Adrenal gland (tissue), 12 donors: Measurements from ENCODE around the gene RPL13. TPM values are rescaled to one million over a fixed set of nuclear protein-coding genes. Genes with fewer than 3 reads are reported as not detected.

Experiments used
- DNase-seq, 7 donors: peaks; one replicate each; pipeline ENCODE4 v3.0.0-alpha.2; 2019 to 2020
- H3K27ac ChIP-seq, 5 donors: fragments of 200-600 bp; sonication (generic) in 4 of 5; 1 replicate in 3 of 5; 2 replicates in 2 of 5; pipeline versions ENCODE4 v1.5.1 to v1.8.0; 2016 to 2020; ENCODE audit warnings: mild to moderate bottlenecking in 1 of 5
- H3K27me3 ChIP-seq: fragments of 200-600 bp; 2 replicates; pipeline ENCODE4 v1.8.0; 2021
- H3K36me3 ChIP-seq, 2 donors: fragments of 200-600 bp; replicated peaks in 1 of 2; 1 replicate in 1 of 2; 2 replicates in 1 of 2; pipeline versions ENCODE4 v1.5.1 to v1.8.0; 2018 to 2022
- H3K4me1 ChIP-seq, 2 donors: fragments of 200-600 bp; replicated peaks in 1 of 2; 1 replicate in 1 of 2; 2 replicates in 1 of 2; pipeline versions ENCODE4 v1.5.1 to v1.8.0; 2018 to 2021
- H3K4me3 ChIP-seq, 4 donors: fragments of 200-600 bp; sonication (generic) in 3 of 4; one replicate each; pipeline ENCODE4 v1.5.1; 2016 to 2018
- H3K9me3 ChIP-seq, 3 donors: fragments of 200-600 bp; sonication (generic) in 1 of 3; replicated peaks in 1 of 3; 1 replicate in 2 of 3; 2 replicates in 1 of 3; pipeline versions ENCODE4 v1.5.1 to v1.8.0; 2016 to 2021
- CTCF ChIP-seq, 6 experiments: fragments of 450-650 bp in 4 of 6; fragments of 200-600 bp in 2 of 6; sonication (generic) in 1 of 6; IDR thresholded peaks; 1 replicate in 5 of 6; 2 replicates in 1 of 6; pipeline versions ENCODE4 v1.5.1 to v1.8.0; 2016 to 2021; ENCODE audit warnings: antibody characterized with exemption in 6 of 6, mild to moderate bottlenecking in 2 of 6, moderate library complexity in 1 of 6
- POLR2A ChIP-seq, 2 donors: fragments of 450-650 bp; IDR thresholded peaks; one replicate each; pipeline ENCODE4 v1.6.1; 2017; ENCODE audit warnings: antibody characterized with exemption in 2 of 2, mild to moderate bottlenecking in 2 of 2, moderate library complexity in 1 of 2
- WGBS, 4 donors: extraction: QIAGEN DNeasy Blood & Tissue Kit in 2 of 4; methylation state at CpG; one replicate each; pipeline versions ENCODE4 v1.1.5 to v1.1.7; 2013 to 2017; 5-methylcytosine and 5-hydroxymethylcytosine counted together
- intact Hi-C, 2 donors: fragments of 100-400 bp; cut with DNase I; formaldehyde crosslinking; loops; one replicate each; pipeline versions ENCODE4 v1.14.1 to v1.15.0; 2022 to 2023
- polyA plus RNA-seq, 3 donors: library from polyadenylated mRNA; stranded (reverse); fragments of 200-250 nt in 2 of 3; fragments of 350-450 nt in 1 of 3; fragmentation: Illumina TruSeq in 1 of 3; extraction: RNeasy Lipid Tissue Mini Kit (QIAGEN cat#74804) in 1 of 3; gene quantifications; one replicate each; pipeline ENCODE4 v1.2.3, GENCODE V29; 2013 to 2014
- total RNA-seq, 9 donors: library from RNA; depleted of rRNA in 4 of 9; stranded (reverse); fragments of >200 nt in 4 of 9; fragments of 120-200 nt in 1 of 9; fragmentation: NEBNext Ultra II Directional in 1 of 9; extraction: Animal tissue kit (Norgen Biotek cat#: 25700) in 1 of 9; gene quantifications; one replicate each; pipeline versions ENCODE4 v1.1.0 to v1.2.4, GENCODE V29; 2013 to 2023
- donor health status: healthy with polysubstance abuse.
- donor health status: Bipolar disorder and iron deficiency.
- donor health status: DM: yes; HTN: yes; CAD: no.
- donor health status: DM: no; HTN: no; CAD: no.
- donor health status: DM: no; HTN: no; CAD: no.
- donor health status: DM: yes; HTN: yes; CAD: no.

The RPL13 gene
- total and polyA plus RNA-seq, 12 donors: 893 to 12,881 (median 3,471) TPM

- no peak overlapping the region for H3K4me3 ChIP-seq
- WGBS, 4 donors: 78 to 85% (median 82%) methylated on average over 9 to 15 of the region's 15 CpGs
Measured at GRCh38 chr16:89593841-89594240, 33.4 kb downstream of the RPL13 start.

GRCh38 chr16:89595330-89596060 lies 35.0 kb downstream of the RPL13 start:
- H3K27ac ChIP-seq: no peak overlapping the region
- H3K4me3 ChIP-seq: no peak overlapping the region
- intact Hi-C loops: no loop called here
- 92 to 94% (median 93%) methylated on average over 32 to 47 of the region's 47 CpGs for WGBS, 4 donors
- no peaks in the 10 kb centered on the region for H3K9me3 ChIP-seq
- no peaks in the 10 kb centered on the region for H3K36me3 ChIP-seq
- no peak for TF ChIP-seq POLR2A (IDR thresholded peaks at IDR 0.05)
- no peak for TF ChIP-seq CTCF (IDR thresholded peaks at IDR 0.05)
- no peaks in the 10 kb centered on the region for H3K4me1 ChIP-seq
- no peak for DNase-seq
- no peaks in the 10 kb centered on the region for H3K27me3 ChIP-seq

More at GRCh38 chr16:89593841-89594240, 33.4 kb downstream of the RPL13 start:
- Histone ChIP-seq H3K36me3 (no peaks in the 10 kb centered on the region), H3K27me3 (no peaks in the 10 kb centered on the region), H3K27ac (no peak overlapping the region), H3K9me3 (no peaks in the 10 kb centered on the region), H3K4me1 (no peaks in the 10 kb centered on the region)
- intact Hi-C loops: no loop called here
- DNase-seq: no peak
- TF ChIP-seq POLR2A (IDR thresholded peaks at IDR 0.05) (no peak), CTCF (IDR thresholded peaks at IDR 0.05) (no peak)

- no peak for TF ChIP-seq CTCF (IDR thresholded peaks at IDR 0.05)
- no peak for DNase-seq
- H3K4me1 ChIP-seq: no peaks in the 10 kb centered on the region
- WGBS, 4 donors: 90 to 93% (median 91%) methylated on average over 2 to 25 of the region's 25 CpGs
- H3K36me3 ChIP-seq: no peaks in the 10 kb centered on the region
- H3K9me3 ChIP-seq: no peaks in the 10 kb centered on the region
- H3K27me3 ChIP-seq: no peaks in the 10 kb centered on the region
- H3K4me3 ChIP-seq: no peak overlapping the region
- no peak overlapping the region for H3K27ac ChIP-seq
- intact Hi-C loops: no loop called here
Measured at GRCh38 chr16:89596061-89596689, 35.7 kb downstream of the RPL13 start.

GRCh38 chr16:89596957-89597649 lies 36.6 kb downstream of the RPL13 start:
- Histone ChIP-seq H3K27ac (no peak overlapping the region), H3K27me3 (no peaks in the 10 kb centered on the region), H3K4me3 (no peak overlapping the region), H3K9me3 (no peaks in the 10 kb centered on the region), H3K36me3 (no peaks in the 10 kb centered on the region), H3K4me1 (no peaks in the 10 kb centered on the region)
- DNase-seq: no peak
- 84 to 95% (median 85%) methylated on average over 7 to 19 of the region's 19 CpGs for WGBS, 4 donors
- intact Hi-C loops: no loop called here
- TF ChIP-seq POLR2A (IDR thresholded peaks at IDR 0.05) (no peak), CTCF (IDR thresholded peaks at IDR 0.05) (no peak)
